Keratinocyte (primary cell): Measurements from ENCODE around the gene ATP9B. TPM values are rescaled to one million over a fixed set of nuclear protein-coding genes. Genes with fewer than 3 reads are reported as not detected.

ENCODE experiments used
- DNase-seq: peaks from one replicate; pipeline ENCODE4 v3.0.0-alpha.2; 2011; ENCODE audit warnings: low read depth, missing footprints, low spot score
- FAIRE-seq: peaks from 2 replicates; lab custom pipeline; 2011; peaks lifted over from hg19 to GRCh38; lab: Jason Lieb, UNC
- H2AFZ ChIP-seq: 2 replicates; pipeline ENCODE4 v1.6.0; 2012; ENCODE audit warnings: low read length, control low read depth, inconsistent platforms; ENCODE audit not compliant: control insufficient read depth
- H3K27ac ChIP-seq: 2 replicates; pipeline ENCODE4 v1.5.1; 2011; ENCODE audit warnings: low read length; ENCODE audit not compliant: control insufficient read depth, insufficient read depth
- H3K27me3 ChIP-seq: 3 replicates; pipeline ENCODE4 v1.6.0; 2011; ENCODE audit warnings: low read length; ENCODE audit not compliant: control insufficient read depth, insufficient read depth; ENCODE audit errors: extremely low read depth
- H3K36me3 ChIP-seq, 2 experiments: 2 replicates in 1 of 2; 3 replicates in 1 of 2; pipeline ENCODE4 v1.5.1; 2011; ENCODE audit warnings: low read length in 2 of 2, mild to moderate bottlenecking in 1 of 2; ENCODE audit not compliant: control insufficient read depth in 2 of 2, insufficient read depth in 2 of 2; ENCODE audit errors: extremely low read depth in 1 of 2
- H3K4me1 ChIP-seq: 3 replicates; pipeline ENCODE4 v1.5.1; 2011; ENCODE audit warnings: low read length; ENCODE audit not compliant: control insufficient read depth, insufficient read depth; ENCODE audit errors: extremely low read depth
- H3K4me2 ChIP-seq: 3 replicates; pipeline ENCODE4 v1.6.0; 2011; ENCODE audit warnings: low read depth, low read length; ENCODE audit not compliant: control insufficient read depth, insufficient read depth; ENCODE audit errors: extremely low read depth
- H3K4me3 ChIP-seq, 3 experiments: fragments of 200-600 bp in 1 of 3; sonication (generic) in 1 of 3; 2 replicates in 2 of 3; 3 replicates in 1 of 3; pipeline ENCODE4 v1.5.1; 2011 to 2016; ENCODE audit warnings: low read length in 3 of 3, mild to moderate bottlenecking in 3 of 3, control low read depth in 2 of 3, inconsistent platforms in 1 of 3, low read depth in 1 of 3, mixed read lengths in 1 of 3, mixed run types in 1 of 3, moderate library complexity in 1 of 3; ENCODE audit not compliant: control insufficient read depth in 2 of 3, insufficient read depth in 2 of 3; ENCODE audit errors: extremely low read depth in 1 of 3
- H3K79me2 ChIP-seq: 2 replicates; pipeline ENCODE4 v1.6.0; 2012; ENCODE audit warnings: low read length; ENCODE audit not compliant: control insufficient read depth, insufficient read depth
- H3K9ac ChIP-seq: 3 replicates; pipeline ENCODE4 v1.6.0; 2011; ENCODE audit warnings: low read length; ENCODE audit not compliant: control insufficient read depth, insufficient read depth; ENCODE audit errors: extremely low read depth
- H3K9me1 ChIP-seq: 3 replicates; pipeline ENCODE4 v1.6.0; 2011; ENCODE audit warnings: low read length; ENCODE audit not compliant: control insufficient read depth, insufficient read depth; ENCODE audit errors: extremely low read depth
- H3K9me3 ChIP-seq: 2 replicates; pipeline ENCODE4 v1.5.1; 2012; ENCODE audit warnings: low read depth, low read length; ENCODE audit not compliant: control insufficient read depth
- H4K20me1 ChIP-seq: 3 replicates; pipeline ENCODE4 v1.6.0; 2011; ENCODE audit warnings: low read length; ENCODE audit not compliant: control insufficient read depth, insufficient read depth; ENCODE audit errors: extremely low read depth
- EZH2 ChIP-seq: IDR thresholded peaks from one replicate; pipeline ENCODE4 v1.6.1; 2012; ENCODE audit warnings: inconsistent platforms, mild to moderate bottlenecking, low read length, moderate library complexity
- dilution Hi-C: fragments of 300-500 bp; cut with MboI; formaldehyde crosslinking; loops from one replicate; pipeline ENCODE4 v1.7.0; 2020; ENCODE audit warnings: low sequenced_read_pairs; ENCODE audit not compliant: extremely low pct_ligation_motif_present
- polyA plus RNA-seq, 5 experiments: library from polyadenylated mRNA; depleted of rRNA in 3 of 5; stranded (reverse) in 3 of 5; stranded (forward) in 1 of 5; unstranded in 1 of 5; fragments of >200 nt; gene quantifications; 1 replicate in 1 of 5; 2 replicates in 3 of 5; 3 replicates in 1 of 5; pipeline versions ENCODE4 v1.2.1 to v1.2.3, GENCODE V29; 2011 to 2012; ENCODE audit warnings: missing spikeins in 2 of 5, low read depth in 1 of 5, low replicate concordance in 1 of 5
- TF ChIP-seq, protein P1 (sequence below), 3 experiments: IDR thresholded peaks in 1 of 3; conservative IDR thresholded peaks in 1 of 3; optimal IDR thresholded peaks in 1 of 3; 2 replicates in 2 of 3; 3 replicates in 1 of 3; pipeline versions ENCODE3 to v1.5.1; 2011; ENCODE audit warnings: low read length in 3 of 3, mild to moderate bottlenecking in 3 of 3, moderate library complexity in 2 of 3, control low read depth in 1 of 3, inconsistent platforms in 1 of 3; ENCODE audit not compliant: insufficient read depth in 2 of 3; ENCODE audit errors: extremely low read depth in 1 of 3

The ATP9B gene
- polyA plus RNA-seq, 1 donor (not counting 4 experiments of a cell fraction or from before 2014, with no cell fraction given), result 16.1 TPM

DNA sequence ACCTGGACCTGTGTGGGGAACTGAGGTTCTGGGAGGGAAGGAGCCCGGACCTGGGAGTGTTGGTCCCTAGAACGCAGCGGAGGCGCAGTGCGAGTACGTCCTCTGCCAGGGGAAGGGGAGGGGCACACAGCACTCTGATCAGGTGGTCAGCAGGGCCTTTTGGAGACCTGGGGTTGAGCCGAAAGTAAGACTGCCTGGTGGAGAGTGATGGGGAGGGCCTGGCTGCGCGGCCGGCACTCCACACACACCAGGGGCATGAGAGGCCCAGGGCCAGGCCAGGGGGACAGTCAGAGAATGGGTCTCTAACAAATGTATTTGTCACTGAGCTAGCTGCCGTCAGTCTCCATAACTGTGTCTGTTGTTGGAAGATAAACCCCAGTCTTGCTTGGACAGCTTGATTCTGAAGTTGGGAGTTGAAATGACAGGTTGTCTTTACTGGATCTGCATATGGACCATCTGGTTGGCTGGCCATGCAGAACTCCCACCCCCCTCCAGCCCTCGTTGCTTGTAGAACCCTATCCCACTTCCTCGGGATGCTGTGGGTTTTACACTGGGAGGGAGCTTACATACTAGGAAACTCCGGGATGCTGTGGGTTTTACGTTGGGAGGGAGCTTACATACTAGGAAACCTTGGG lies 251.1 kb downstream of the ATP9B start:
- H3K79me2 ChIP-seq, result no peaks in the 10 kb centered on the region
- H3K9me3 ChIP-seq, result no peaks in the 10 kb centered on the region
- H3K9ac ChIP-seq, result no peak overlapping the region
- no peaks in the 10 kb centered on the region for H3K9me1 ChIP-seq
- FAIRE-seq (no peak), DNase-seq (no peak)
- no peak overlapping the region for H3K27ac ChIP-seq
- H3K27me3 ChIP-seq, result no peaks in the 10 kb centered on the region
- no peak overlapping the region for H2AFZ ChIP-seq
- no peak overlapping the region for H3K4me3 ChIP-seq
- H3K36me3 ChIP-seq, result no peaks in the 10 kb centered on the region
- no peaks in the 10 kb centered on the region for H4K20me1 ChIP-seq
- dilution Hi-C loops, result no loop called here
- TF ChIP-seq, protein P1, sequence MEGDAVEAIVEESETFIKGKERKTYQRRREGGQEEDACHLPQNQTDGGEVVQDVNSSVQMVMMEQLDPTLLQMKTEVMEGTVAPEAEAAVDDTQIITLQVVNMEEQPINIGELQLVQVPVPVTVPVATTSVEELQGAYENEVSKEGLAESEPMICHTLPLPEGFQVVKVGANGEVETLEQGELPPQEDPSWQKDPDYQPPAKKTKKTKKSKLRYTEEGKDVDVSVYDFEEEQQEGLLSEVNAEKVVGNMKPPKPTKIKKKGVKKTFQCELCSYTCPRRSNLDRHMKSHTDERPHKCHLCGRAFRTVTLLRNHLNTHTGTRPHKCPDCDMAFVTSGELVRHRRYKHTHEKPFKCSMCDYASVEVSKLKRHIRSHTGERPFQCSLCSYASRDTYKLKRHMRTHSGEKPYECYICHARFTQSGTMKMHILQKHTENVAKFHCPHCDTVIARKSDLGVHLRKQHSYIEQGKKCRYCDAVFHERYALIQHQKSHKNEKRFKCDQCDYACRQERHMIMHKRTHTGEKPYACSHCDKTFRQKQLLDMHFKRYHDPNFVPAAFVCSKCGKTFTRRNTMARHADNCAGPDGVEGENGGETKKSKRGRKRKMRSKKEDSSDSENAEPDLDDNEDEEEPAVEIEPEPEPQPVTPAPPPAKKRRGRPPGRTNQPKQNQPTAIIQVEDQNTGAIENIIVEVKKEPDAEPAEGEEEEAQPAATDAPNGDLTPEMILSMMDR (optimal IDR thresholded peaks at IDR 0.05 in 1 of 3, IDR thresholded peaks at IDR 0.05 in 1 of 3, conservative IDR thresholded peaks at IDR 0.05 in 1 of 3; ENCODE audit: extremely low read depth in 1 of 3, insufficient read depth in 2 of 3, low read length in 3 of 3), result no peak
- no peak for TF ChIP-seq EZH2
- H3K4me1 ChIP-seq, result no peaks in the 10 kb centered on the region
- H3K4me2 ChIP-seq, result no peak overlapping the region

- Histone ChIP-seq H3K4me2 (no peak overlapping the region), H3K27me3 (no peaks in the 10 kb centered on the region), H4K20me1 (no peaks in the 10 kb centered on the region), H3K9me3 (no peaks in the 10 kb centered on the region), H3K79me2 (no peaks in the 10 kb centered on the region), H3K36me3 (peaks cover 0 to 2% of the 10 kb centered on the region in 2 experiments), H2AFZ (no peak overlapping the region), H3K27ac (no peak overlapping the region), H3K4me3 (no peak overlapping the region), H3K9me1 (no peaks in the 10 kb centered on the region), H3K4me1 (no peaks in the 10 kb centered on the region), H3K9ac (no peak overlapping the region)
- dilution Hi-C loops, result no loop called here
- DNase-seq, result no peak
- no peak for FAIRE-seq
- TF ChIP-seq, protein P1 (optimal IDR thresholded peaks at IDR 0.05 in 1 of 3, IDR thresholded peaks at IDR 0.05 in 1 of 3, conservative IDR thresholded peaks at IDR 0.05 in 1 of 3; ENCODE audit: extremely low read depth in 1 of 3, insufficient read depth in 2 of 3, low read length in 3 of 3), result no peak
- no peak for TF ChIP-seq EZH2
These were observed 252.6 kb downstream of the ATP9B start for GRCh38 chr18:79321625-79322405.
